PFSK-1 (cell line): ENCODE data around the gene RTEL1.

Experiments used
- FOXP2 ChIP-seq: optimal IDR thresholded peaks from 2 replicates; pipeline ENCODE3; 2011; ENCODE audit warnings: borderline replicate concordance, control low read depth, inconsistent platforms; ENCODE audit not compliant: insufficient read depth; ENCODE audit errors: extremely low read length, extremely low read depth
- POLR2AphosphoS5 ChIP-seq: IDR thresholded peaks from 2 replicates; pipeline ENCODE4 v1.6.1; 2012; ENCODE audit warnings: low read depth, mild to moderate bottlenecking, control low read depth, low read length, moderate library complexity
- REST ChIP-seq, 2 experiments: IDR thresholded peaks; 2 replicates each; pipeline versions ENCODE4 v1.6.1 to v1.8.0; 2011 to 2012; ENCODE audit warnings: low read depth in 2 of 2, low read length in 2 of 2, control low read depth in 1 of 2, inconsistent platforms in 1 of 2, mild to moderate bottlenecking in 1 of 2, moderate library complexity in 1 of 2; ENCODE audit not compliant: insufficient read depth in 1 of 2
- SIN3A ChIP-seq: IDR thresholded peaks from 2 replicates; pipeline ENCODE4 v1.6.1; 2012; ENCODE audit warnings: mild to moderate bottlenecking, low read length, moderate library complexity, borderline replicate concordance; ENCODE audit not compliant: insufficient read depth
- TAF1 ChIP-seq: IDR thresholded peaks from 2 replicates; pipeline ENCODE4 v1.6.1; 2012; ENCODE audit warnings: low read length, control low read depth, borderline replicate concordance; ENCODE audit not compliant: insufficient read depth

Gene RTEL1

GRCh38 chr20:63622096-63622495, 36.0 kb upstream of the RTEL1 start:
- TF ChIP-seq POLR2AphosphoS5 (no peak), SIN3A (no peak), REST (IDR thresholded peaks at IDR 0.05; ENCODE audit: insufficient read depth in 1 of 2, low read depth in 2 of 2, low read length in 2 of 2) (no peak)

- TF ChIP-seq REST (IDR thresholded peaks at IDR 0.05; ENCODE audit: insufficient read depth in 1 of 2, low read depth in 2 of 2, low read length in 2 of 2), result no peak
These were observed 35.4 kb upstream of the RTEL1 start for GRCh38 chr20:63622732-63623131.

DNA sequence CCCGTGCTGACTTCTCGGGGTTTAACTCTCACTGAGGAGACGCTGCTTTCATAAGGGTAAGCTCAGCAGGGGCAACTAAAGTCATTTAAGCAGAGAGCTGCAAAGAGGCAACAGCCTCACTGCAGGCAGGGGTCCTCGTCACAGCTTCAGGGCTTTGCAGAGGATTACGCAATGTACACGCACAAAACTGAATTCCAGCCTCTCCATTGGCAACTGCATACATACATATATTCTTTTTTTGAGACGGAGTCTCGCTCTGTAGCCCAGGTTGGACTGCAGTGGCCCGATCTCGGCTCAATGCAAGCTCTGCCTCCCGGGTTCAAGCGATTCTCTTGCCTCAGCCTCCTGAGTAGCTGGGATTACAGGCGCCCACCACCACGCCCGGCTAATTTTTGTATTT, 33.6 kb upstream of the RTEL1 start:
- TF ChIP-seq SIN3A (no peak), POLR2AphosphoS5 (no peak), FOXP2 (no peak), TAF1 (no peak), REST (IDR thresholded peaks at IDR 0.05; ENCODE audit: insufficient read depth in 1 of 2, low read depth in 2 of 2, low read length in 2 of 2) (no peak)

DNA sequence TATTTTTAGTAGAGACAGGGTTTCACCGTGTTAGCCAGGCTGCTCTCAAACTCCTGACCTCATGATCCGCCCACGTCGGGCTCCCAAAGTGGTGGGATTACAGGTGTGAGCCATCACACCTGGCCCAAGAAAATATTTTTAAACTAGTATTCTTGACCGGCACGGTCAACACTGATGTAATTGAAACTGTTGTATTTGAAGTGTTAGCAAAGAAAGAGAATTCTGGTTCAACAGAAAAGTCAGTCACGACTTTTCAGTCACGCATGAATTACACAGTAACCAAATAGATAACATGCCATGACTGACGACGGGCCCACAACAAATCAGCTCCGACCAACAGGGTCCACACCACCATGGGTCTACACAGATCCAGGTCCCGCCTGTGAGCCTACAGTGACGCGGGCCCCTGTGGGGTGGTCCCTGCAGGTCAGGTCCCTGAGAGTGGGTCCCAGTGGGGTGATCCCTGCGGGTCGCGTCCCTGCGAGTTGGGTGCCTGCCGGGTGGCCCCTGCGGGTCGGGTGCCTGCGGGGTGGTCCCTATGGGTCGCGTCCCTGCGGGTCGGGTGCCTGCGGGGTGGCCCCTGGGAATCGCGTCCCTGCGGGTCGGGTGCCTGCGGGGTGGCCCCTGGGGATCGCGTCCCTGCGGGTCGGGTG, 32.2 kb upstream of the RTEL1 start:
- TF ChIP-seq POLR2AphosphoS5, result no peak; the same call in 1 of the 2 replicates
- no peak for TF ChIP-seq TAF1
- no peak for TF ChIP-seq SIN3A
- TF ChIP-seq FOXP2, result no peak
- no peak for TF ChIP-seq REST (IDR thresholded peaks at IDR 0.05; ENCODE audit: insufficient read depth in 1 of 2, low read depth in 2 of 2, low read length in 2 of 2)

GRCh38 chr20:63626424-63627128, 31.5 kb upstream of the RTEL1 start, which contains the start of gene GMEB2:
TSS of gene GMEB2 (minus strand) at chr20:63627101. CDS start at chr20:63619397, 7,704 bp downstream.
- TF ChIP-seq FOXP2 (no peak), TAF1 (no peak), POLR2AphosphoS5 (no peak), REST (IDR thresholded peaks at IDR 0.05; ENCODE audit: insufficient read depth in 1 of 2, low read depth in 2 of 2, low read length in 2 of 2) (no peak), SIN3A (no peak)
